Hematopoietic multipotent progenitor cell treated with erythropoietin and hydrocortisone succinate and interleukin-3 and kit ligand, for 6 days (in vitro differentiated cells): ENCODE measurements around the gene ACP5.
"Not testable (repeated sequence)": the region's sequence is repeated elsewhere in the genome, so short reads cannot be mapped to it uniquely, and the experiment has no call there.

Experiments used
- DNase-seq: peaks from one replicate; pipeline ENCODE4 v3.0.0-alpha.2; 2015

Gene ACP5

GRCh38 chr19:11578258-11579142 is 1.1 kb upstream of the ACP5 start:
- no peak for DNase-seq

GRCh38 chr19:11576227-11576626 is 1.2 kb downstream of the ACP5 start:
- no peak for DNase-seq

GRCh38 chr19:11574689-11575088 is 2.8 kb downstream of the ACP5 start:
- no peak for DNase-seq

GRCh38 chr19:11573763-11574162 is 3.7 kb downstream of the ACP5 start:
- not testable (repeated sequence) for DNase-seq

DNA sequence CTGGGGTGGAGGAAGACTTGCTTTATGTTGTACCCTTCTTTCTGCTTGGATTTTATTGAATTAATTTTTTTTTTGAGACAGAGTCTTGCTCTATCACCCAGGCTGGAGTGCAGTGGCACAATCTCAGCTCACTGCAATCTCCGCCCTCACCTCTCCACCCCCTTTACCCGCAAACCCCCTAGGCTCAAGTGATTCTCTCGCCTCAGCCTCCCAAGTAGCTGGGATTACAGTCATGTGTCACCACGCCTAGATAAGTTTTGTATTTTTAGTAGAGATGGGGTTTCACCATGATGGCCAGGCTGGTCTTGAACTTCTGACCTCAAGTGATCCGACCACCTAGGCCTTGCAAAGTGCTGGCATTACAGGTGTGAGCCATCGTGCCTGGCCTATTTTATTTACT is 4.1 kb downstream of the ACP5 start:
- not testable (repeated sequence) for DNase-seq

DNA sequence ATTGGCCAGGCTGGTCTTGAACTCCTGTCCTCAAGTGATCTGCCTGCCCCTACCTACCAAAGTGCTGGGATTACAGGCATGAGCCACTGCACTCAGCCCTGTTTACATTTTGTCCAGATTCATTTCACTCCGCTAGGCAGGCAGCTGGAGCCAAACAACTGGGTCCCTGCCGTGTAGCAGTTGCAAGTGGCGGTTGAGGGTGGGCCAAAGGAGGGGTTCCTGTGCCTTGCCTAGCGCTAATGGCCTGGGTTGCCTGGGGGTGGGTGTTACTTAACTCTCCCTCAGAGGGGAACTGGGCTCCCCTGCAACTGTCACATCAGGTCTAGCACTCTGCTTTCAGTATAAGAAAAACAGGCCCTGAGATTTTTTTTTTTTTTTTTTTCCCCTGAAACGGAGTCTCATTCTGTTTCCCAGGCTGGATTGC is 7.4 kb downstream of the ACP5 start:
- peak; percentile 65 for DNase-seq

- no peak for DNase-seq
Measured at GRCh38 chr19:11566164-11566563, 11.3 kb downstream of the ACP5 start.

- not testable (repeated sequence) for DNase-seq
Measured at GRCh38 chr19:11565649-11565980, 11.8 kb downstream of the ACP5 start.

GRCh38 chr19:11564082-11564807 is 13.2 kb downstream of the ACP5 start:
- DNase-seq, result peak; percentile 39

DNA sequence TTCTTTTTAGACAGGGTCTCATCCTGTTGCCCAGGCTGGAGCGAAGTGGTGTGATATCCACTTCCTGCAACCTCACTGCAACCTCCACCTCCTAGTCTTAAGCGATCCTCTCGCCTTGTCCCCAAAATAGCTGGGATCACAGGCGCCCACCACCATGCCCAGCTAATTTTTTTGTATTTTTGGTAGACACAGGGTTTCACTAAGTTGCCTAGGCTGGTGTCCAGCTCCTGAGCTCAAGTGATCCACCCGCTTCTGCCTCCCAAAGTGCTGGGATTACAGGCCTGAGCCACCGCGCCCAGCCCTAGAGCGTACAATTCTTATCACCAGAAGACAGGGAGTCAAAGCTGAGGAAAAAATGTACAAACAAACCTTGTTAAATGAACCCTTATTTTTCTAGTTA is 13.9 kb downstream of the ACP5 start:
- peak; percentile 81 for DNase-seq

GRCh38 chr19:11560404-11561051 is 16.9 kb downstream of the ACP5 start:
- peak; percentile 99 for DNase-seq

GRCh38 chr19:11558881-11559828 is 18.3 kb downstream of the ACP5 start, which contains the start of gene ELOF1:
ELOF1 (minus strand) TSS chr19:11559230; CDS start chr19:11554347, 4,883 bp downstream.
- peak; percentile 99 for DNase-seq

- DNase-seq, result no peak
Measured at GRCh38 chr19:11556634-11557420, 20.6 kb downstream of the ACP5 start.

- DNase-seq, result no peak
Measured at GRCh38 chr19:11555246-11555645, 22.2 kb downstream of the ACP5 start.

DNA sequence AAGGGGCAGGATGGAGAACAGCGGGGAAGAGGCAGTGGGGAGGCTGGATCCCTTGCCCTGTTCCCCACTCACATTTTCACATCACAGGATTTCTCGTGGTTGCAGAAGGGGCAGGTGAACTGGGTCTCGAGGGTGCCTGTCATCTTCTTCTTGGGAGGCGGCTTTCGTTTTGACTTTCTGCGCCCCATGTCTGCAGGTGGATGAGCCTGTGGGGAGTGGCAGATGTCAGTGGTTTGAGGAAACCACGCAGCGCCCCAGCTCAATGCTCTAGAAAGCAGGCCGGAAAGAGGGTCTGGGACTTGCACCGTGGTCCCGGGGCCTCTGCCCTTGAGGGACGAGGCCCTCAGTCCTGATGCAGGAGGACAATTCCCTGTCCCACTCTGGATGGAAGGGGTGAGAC is 23.3 kb downstream of the ACP5 start:
- DNase-seq, result no peak

DNA sequence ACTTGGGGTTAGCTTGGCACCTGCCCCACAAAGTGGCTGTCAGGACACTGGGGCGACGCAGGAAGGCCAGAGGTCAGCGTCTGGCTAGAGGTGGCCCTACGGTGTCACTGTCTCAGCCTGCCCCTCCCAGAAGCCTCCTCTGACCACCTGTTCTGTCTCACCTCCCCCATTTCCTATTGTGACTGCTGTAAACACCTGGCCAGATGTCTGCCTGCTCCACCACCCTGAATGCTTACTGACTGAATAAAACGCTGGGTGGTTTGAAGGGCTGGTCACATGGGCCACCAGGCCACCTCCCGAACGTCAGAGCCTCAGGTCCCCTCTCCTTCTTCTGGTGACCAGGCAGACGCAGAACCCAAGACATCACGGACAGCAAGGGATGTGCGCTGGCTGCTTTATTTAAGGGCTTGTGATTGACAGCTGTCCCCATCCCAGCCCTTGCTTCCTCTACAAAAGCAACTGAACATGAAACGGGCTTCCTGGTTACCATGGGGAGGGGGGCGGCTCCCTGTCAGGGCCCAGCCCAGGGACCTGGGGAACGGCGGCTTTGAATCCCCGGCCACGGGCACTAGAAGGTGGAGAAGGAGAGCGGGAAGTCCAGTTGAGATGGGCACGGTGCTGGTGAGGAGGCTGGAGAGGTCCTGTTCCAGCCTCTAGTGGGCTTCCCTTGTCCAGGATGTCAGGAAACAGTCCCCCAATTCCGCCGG is 24.6 kb downstream of the ACP5 start:
- no peak for DNase-seq

- DNase-seq, result peak; percentile 52
Measured at GRCh38 chr19:11551603-11552235, 25.7 kb downstream of the ACP5 start.

DNA sequence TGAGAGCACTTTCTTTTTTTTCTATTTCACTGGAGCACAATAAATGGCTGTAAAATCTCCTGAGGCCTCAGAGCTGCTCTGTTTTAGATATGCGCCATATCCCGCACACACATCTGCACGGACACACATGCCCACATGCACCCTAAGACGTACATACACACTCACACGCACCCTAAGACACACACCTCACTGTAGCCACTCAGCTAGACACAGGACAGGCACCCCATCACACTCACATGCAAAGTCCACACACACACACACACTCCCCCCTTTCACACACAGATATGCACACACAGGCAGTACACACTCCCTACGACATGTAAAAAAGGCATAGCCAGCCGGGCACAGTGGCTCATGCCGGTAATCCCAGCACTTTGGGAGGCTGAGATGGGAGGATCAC is 27.2 kb downstream of the ACP5 start:
- DNase-seq, result no peak

DNA sequence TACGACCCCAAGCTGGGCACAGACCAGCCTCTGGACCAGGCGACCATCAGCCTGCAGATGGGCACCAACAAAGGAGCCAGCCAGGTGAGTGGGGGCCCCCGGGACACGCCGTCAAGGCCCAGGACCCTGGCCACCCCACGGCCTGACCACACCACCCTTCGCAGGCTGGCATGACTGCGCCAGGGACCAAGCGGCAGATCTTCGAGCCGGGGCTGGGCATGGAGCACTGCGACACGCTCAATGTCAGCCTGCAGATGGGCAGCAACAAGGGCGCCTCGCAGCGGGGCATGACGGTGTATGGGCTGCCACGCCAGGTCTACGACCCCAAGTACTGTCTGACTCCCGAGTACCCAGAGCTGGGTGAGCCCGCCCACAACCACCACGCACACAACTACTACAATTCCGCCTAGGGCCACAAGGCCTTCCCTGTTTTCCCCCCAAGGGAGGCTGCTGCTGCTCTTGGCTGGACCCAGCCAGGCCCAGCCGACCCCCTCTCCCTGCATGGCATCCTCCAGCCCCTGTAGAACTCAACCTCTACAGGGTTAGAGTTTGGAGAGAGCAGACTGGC is 28.0 kb downstream of the ACP5 start:
- no peak for DNase-seq
